Prostate gland (tissue), 2 donors: Measurements from ENCODE around the gene KCND3.

Experiments
- CTCF ChIP-seq, 4 experiments: fragments of 200-600 bp in 2 of 4; fragments of 450-650 bp in 2 of 4; sonication (generic) in 2 of 4; IDR thresholded peaks; 1 replicate in 3 of 4; 2 replicates in 1 of 4; pipeline ENCODE4 v1.5.1; 2016 to 2019; ENCODE audit warnings: antibody characterized with exemption in 4 of 4, mild to moderate bottlenecking in 2 of 4, moderate library complexity in 2 of 4
- POLR2A ChIP-seq: fragments of 450-650 bp; IDR thresholded peaks from one replicate; pipeline ENCODE4 v1.6.1; 2016; ENCODE audit warnings: antibody characterized with exemption, mild to moderate bottlenecking
- POLR2AphosphoS5 ChIP-seq: sonication (generic); formaldehyde crosslinking; IDR thresholded peaks from one replicate; pipeline ENCODE4 v1.6.1; 2017; ENCODE audit warnings: antibody characterized with exemption

GRCh38 chr1:111887875-111888274, 101.6 kb downstream of the KCND3 start:
- TF ChIP-seq CTCF (IDR thresholded peaks at IDR 0.05) (no peak), POLR2AphosphoS5 (no peak), POLR2A (no peak)
